SU-DHL-6 (cell line): Measurements from ENCODE around the gene ATRIP.

Experiments
- CTCF ChIP-seq: fragments of 200-600 bp; sonication (generic); IDR thresholded peaks from one replicate; pipeline ENCODE4 v1.5.1; 2017; ENCODE audit warnings: antibody characterized with exemption, mild to moderate bottlenecking, low read length, moderate library complexity; ENCODE audit not compliant: insufficient read depth, poor library complexity, severe bottlenecking
- EZH2phosphoT487 ChIP-seq: fragments of 200-600 bp; sonication (generic), shearing (Covaris generic); conservative IDR thresholded peaks from 2 replicates; pipeline ENCODE4 v1.6.1; 2018; ENCODE audit warnings: mild to moderate bottlenecking, antibody characterized with exemption, low read length, moderate library complexity, mixed read lengths

DNA sequence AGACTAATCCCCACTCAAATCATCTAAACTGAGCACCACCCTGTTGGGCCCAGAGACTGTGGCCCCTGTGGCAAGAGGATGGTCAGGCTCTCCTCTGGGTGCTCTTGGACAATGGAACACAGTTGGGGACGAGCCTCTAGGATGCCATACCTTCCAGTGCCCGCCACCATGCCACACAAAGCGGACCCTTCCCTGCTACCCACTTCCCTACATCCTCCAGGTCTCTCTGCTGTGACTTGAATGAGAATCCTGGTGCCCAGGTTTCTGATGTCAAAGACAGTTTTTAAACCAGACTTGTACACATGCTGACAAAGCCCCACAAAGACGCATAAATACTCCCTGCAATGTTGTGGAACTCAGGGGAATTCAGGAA lies 11.3 kb upstream of the ATRIP start:
- TF ChIP-seq CTCF (no peak), EZH2phosphoT487 (no peak)
